Stimulated activated CD8-positive, alpha-beta memory T cell treated with anti-CD3 and anti-CD28 coated beads, Interleukin-2, amount 100 ng/mL, for 48 hours (primary cell): ENCODE data around the gene PET100.

ENCODE experiments used
- DNase-seq, 2 donors: peaks; one replicate each; pipeline ENCODE4 v3.0.0-alpha.2; 2020; ENCODE audit warnings: low read depth in 2 of 2

Gene PET100

GRCh38 chr19:7633698-7634097 is 4.1 kb downstream of the PET100 start, which contains the start of gene PCP2:
Gene PCP2 (minus strand): TSS chr19:7633719. CDS start chr19:7633457, 262 bp downstream.
- no peak for DNase-seq

GRCh38 chr19:7635670-7636069 is 6.1 kb downstream of the PET100 start:
- DNase-seq, result no peak

- no peak for DNase-seq
These were observed 6.7 kb downstream of the PET100 start for GRCh38 chr19:7636317-7636690.

- peak; percentile 87 for DNase-seq
These were observed 7.2 kb downstream of the PET100 start, which contains the start of gene STXBP2 for GRCh38 chr19:7636691-7637373. Gene STXBP2 (plus strand): TSS chr19:7637110. CDS start chr19:7637150, 40 bp downstream.

- DNase-seq, result no peak
These were observed 8.0 kb downstream of the PET100 start for GRCh38 chr19:7637374-7638256.

GRCh38 chr19:7638802-7639465 is 9.3 kb downstream of the PET100 start:
- no peak for DNase-seq

- no peak for DNase-seq
These were observed 10.3 kb downstream of the PET100 start for GRCh38 chr19:7639863-7640348.

- DNase-seq, result no peak
These were observed 11.2 kb downstream of the PET100 start for GRCh38 chr19:7640803-7641202.

- no peak for DNase-seq
These were observed 12.0 kb downstream of the PET100 start for GRCh38 chr19:7641290-7642276.

- no peak for DNase-seq
These were observed 12.9 kb downstream of the PET100 start for GRCh38 chr19:7642295-7643030.

GRCh38 chr19:7643031-7643415 is 13.4 kb downstream of the PET100 start:
- DNase-seq, result no peak

GRCh38 chr19:7643629-7644549 is 14.3 kb downstream of the PET100 start:
- peak in 1 of 2 donors; percentile 23 for DNase-seq

- no peak for DNase-seq
These were observed 14.9 kb downstream of the PET100 start for GRCh38 chr19:7644550-7644877.

GRCh38 chr19:7645163-7645562 is 15.6 kb downstream of the PET100 start:
- no peak for DNase-seq

GRCh38 chr19:7645656-7646425 is 16.2 kb downstream of the PET100 start:
- DNase-seq, result no peak

GRCh38 chr19:7646426-7646700 is 16.8 kb downstream of the PET100 start:
- DNase-seq, result no peak

GRCh38 chr19:7647156-7647555 is 17.6 kb downstream of the PET100 start:
- no peak for DNase-seq

- no peak for DNase-seq
These were observed 18.8 kb downstream of the PET100 start for GRCh38 chr19:7648265-7649014.
